H1 (cell line): ENCODE data around the gene ZNF575.

Experiments used
- ASH2L ChIP-seq: fragments of 200-600, 300-600 bp; sonication (generic); IDR thresholded peaks from one replicate; pipeline ENCODE4 v1.7.1; 2017; ENCODE audit warnings: low read length
- ATF2 ChIP-seq: IDR thresholded peaks from 2 replicates; pipeline ENCODE4 v1.6.1; 2012; ENCODE audit warnings: low read length, inconsistent platforms
- CTCF ChIP-seq, 3 experiments: IDR thresholded peaks; 1 replicate in 2 of 3; 2 replicates in 1 of 3; pipeline versions ENCODE4 v1.5.1 to v1.6.1; 2011; ENCODE audit warnings: low read length in 3 of 3, mild to moderate bottlenecking in 3 of 3, inconsistent platforms in 2 of 3, low read depth in 1 of 3, moderate library complexity in 1 of 3; ENCODE audit not compliant: insufficient read depth in 1 of 3; ENCODE audit errors: control extremely low read depth in 1 of 3
- EP300 ChIP-seq, 2 experiments: IDR thresholded peaks; 1 replicate in 1 of 2; 2 replicates in 1 of 2; pipeline ENCODE4 v1.6.1; 2011 to 2012; ENCODE audit warnings: low read depth in 2 of 2, low read length in 2 of 2, mild to moderate bottlenecking in 2 of 2, borderline replicate concordance in 1 of 2, inconsistent platforms in 1 of 2, moderate library complexity in 1 of 2
- MAX ChIP-seq: IDR thresholded peaks from 2 replicates; pipeline ENCODE4 v1.6.1; 2012; ENCODE audit warnings: inconsistent platforms
- NRF1 ChIP-seq: IDR thresholded peaks from 2 replicates; pipeline ENCODE4 v1.6.1; 2011; ENCODE audit warnings: mild to moderate bottlenecking, low read depth, low read length, improper control_type of control experiment
- POLR2A ChIP-seq, 2 experiments: IDR thresholded peaks; 1 replicate in 1 of 2; 2 replicates in 1 of 2; pipeline ENCODE4 v1.6.1; 2011; ENCODE audit warnings: low read depth in 2 of 2, low read length in 2 of 2, mild to moderate bottlenecking in 2 of 2; ENCODE audit errors: control extremely low read depth in 1 of 2
- RAD21 ChIP-seq, 2 experiments: IDR thresholded peaks in 1 of 2; conservative IDR thresholded peaks in 1 of 2; 2 replicates each; pipeline ENCODE4 v1.6.1; 2011; ENCODE audit warnings: low read depth in 2 of 2, low read length in 2 of 2, improper control_type of control experiment in 1 of 2, inconsistent platforms in 1 of 2, mild to moderate bottlenecking in 1 of 2, moderate library complexity in 1 of 2
- RFX5 ChIP-seq: IDR thresholded peaks from 2 replicates; pipeline ENCODE4 v1.6.1; 2011; ENCODE audit warnings: low read depth, low read length, improper control_type of control experiment, borderline replicate concordance
- RXRA ChIP-seq: IDR thresholded peaks from 2 replicates; pipeline ENCODE4 v1.6.1; 2011; ENCODE audit warnings: low read depth, mild to moderate bottlenecking, low read length, moderate library complexity; ENCODE audit not compliant: insufficient read depth

- TF ChIP-seq MAX: no peak
- no peak for TF ChIP-seq ATF2
- TF ChIP-seq NRF1: no peak
- no peak for TF ChIP-seq RAD21 (IDR thresholded peaks at IDR 0.05 in 1 of 2, conservative IDR thresholded peaks at IDR 0.05 in 1 of 2; ENCODE audit: low read depth in 2 of 2, low read length in 2 of 2)
- TF ChIP-seq RFX5: no peak
- no peak for TF ChIP-seq ASH2L
- no peak for TF ChIP-seq POLR2A (IDR thresholded peaks at IDR 0.05; ENCODE audit: control extremely low read depth in 1 of 2, low read depth in 2 of 2, low read length in 2 of 2)
- TF ChIP-seq EP300 (IDR thresholded peaks at IDR 0.05; ENCODE audit: borderline replicate concordance in 1 of 2, low read depth in 2 of 2, low read length in 2 of 2): no peak
- no peak for TF ChIP-seq RXRA
- no peak for TF ChIP-seq CTCF (IDR thresholded peaks at IDR 0.05; ENCODE audit: control extremely low read depth in 1 of 3, insufficient read depth in 1 of 3, low read depth in 1 of 3, low read length in 3 of 3)
Observed at GRCh38 chr19:43511324-43511723, 21.7 kb upstream of the ZNF575 start.
